Sciatic nerve (tissue), 2 donors: ENCODE results near the gene SNX2. TPM values are rescaled to one million over a fixed set of nuclear protein-coding genes. Genes with fewer than 3 reads are reported as not detected.
"Not testable (repeated sequence)": the region's sequence is repeated elsewhere in the genome, so short reads cannot be mapped to it uniquely, and the experiment has no call there.

Source experiments
- ATAC-seq: fragments of 200-7000 bp; cut with Tn5 transposase; one replicate; pipeline ENCODE4 v1.9.1; 2020; ENCODE audit warnings: mild to moderate bottlenecking, moderate library complexity
- DNase-seq: peaks from one replicate; pipeline ENCODE4 v3.0.0-alpha.2; 2020; ENCODE audit warnings: low spot score
- intact Hi-C: fragments of 100-400 bp; cut with DNase I; formaldehyde crosslinking; loops from one replicate; pipeline ENCODE4 v1.14.2; 2022
- total RNA-seq: library from RNA; stranded (reverse); fragmentation: NEBNext Ultra II Directional; extraction: Animal tissue kit (Norgen Biotek cat#: 25700); gene quantifications from one replicate; pipeline ENCODE4 v1.2.1, GENCODE V29; 2021
- donor health status: DM: no; HTN: no; CAD: no.
- donor health status: DM: no; HTN: no; CAD: no.

SNX2 gene
- total RNA-seq, 1 donor from 2014 or later = 78.2 TPM

DNA sequence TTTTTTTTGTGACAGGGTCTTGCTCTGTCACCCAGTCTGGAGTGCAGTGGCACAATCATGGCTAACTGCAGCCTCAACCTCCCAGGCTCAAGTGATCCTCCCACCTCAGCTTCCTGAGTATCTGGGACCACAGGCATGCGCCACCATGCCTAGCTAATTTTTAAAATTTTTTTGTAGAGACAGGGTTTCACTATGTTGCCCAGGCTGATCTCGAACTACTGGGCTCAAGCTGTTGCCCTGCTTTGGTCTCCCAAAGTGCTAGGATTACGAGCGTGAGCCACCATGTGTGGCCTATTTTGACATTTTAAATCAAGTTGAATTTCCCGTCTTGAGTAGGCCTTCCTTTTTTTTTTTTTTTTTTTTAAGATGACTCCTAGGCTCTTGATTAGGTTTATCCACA, 13.0 kb upstream of the SNX2 start:
- DNase-seq, ATAC-seq, intact Hi-C loops: not testable (repeated sequence)

DNA sequence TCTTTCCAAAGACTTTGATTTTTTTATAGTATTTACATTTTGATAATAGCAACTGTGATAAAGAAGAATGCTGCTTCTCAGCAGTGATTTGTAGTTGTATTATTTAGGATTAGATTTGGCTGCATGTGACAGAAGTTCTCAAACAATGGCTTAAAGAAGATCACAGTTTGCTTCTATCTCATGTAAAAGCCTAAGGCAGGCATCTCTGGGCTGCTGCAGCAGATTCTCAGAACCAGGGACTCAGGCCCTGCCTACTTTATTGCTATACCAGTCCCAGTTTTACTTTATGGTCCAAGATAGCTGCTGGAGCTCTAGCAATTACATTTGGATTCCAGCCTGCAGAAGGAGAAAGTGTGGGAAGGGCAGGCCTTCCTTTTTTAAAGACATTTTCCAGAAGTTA, 8.8 kb upstream of the SNX2 start:
- intact Hi-C loops = no loop called here
- ATAC-seq (no peak), DNase-seq (no peak)

DNA sequence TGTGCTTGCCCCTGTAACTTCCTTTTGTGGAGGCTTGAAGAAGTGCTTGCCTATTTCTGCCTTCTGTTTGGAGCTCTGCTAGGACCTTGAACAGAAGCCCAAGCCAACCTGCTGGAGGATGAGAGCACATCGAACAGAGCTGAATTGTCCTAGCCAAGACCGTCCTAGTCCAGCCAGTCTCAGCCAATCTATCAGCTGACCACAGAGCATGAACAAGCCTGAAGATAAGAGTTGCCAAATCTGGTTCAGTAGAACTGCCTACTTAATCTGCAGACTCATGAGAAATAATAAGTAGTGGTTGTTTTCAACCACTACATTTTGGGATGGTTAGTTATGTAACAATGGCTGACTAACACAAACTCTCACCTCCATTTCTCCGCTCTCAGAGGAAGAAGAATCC, 4.4 kb upstream of the SNX2 start:
- no peak for ATAC-seq
- intact Hi-C loops = no loop called here
- no peak for DNase-seq

DNA sequence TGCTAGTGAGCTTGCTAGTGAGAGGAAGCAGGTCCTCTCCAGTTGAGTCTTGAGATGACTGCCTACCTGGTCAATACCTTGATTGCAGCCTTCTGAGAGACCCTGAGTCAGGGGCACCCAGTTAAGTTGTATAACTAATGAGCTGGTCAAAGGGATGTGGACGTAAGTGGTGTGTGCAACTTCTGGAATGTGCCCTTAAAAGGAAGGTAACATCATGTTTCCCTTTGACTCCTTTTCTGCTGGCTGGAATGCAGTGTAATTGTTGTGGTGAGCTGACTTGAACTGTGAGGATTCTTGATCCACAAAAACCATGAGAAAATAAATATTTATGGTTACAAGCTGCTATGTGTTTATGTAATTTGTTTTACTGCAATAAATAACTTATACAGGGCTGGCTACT, 2.4 kb upstream of the SNX2 start:
- intact Hi-C loops = no loop called here
- no peak for ATAC-seq

DNA sequence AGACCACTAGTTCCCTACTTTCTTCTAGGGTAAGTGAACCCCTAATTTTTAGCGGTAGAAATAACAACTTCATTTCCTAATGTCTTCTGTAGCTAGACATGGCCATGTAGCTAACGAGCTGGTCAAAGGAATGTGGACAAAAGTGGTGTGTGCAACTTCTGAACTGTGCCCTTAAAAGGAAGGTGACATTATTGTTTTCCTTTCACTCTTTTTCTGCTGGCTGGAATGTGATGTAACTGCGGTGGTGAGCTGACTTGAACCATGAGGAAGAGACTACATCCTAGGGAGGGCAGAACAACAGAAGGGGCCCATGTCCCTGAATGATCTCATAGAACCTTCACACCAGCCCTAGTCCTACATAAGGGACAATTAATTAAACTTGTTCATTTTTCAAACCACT, 1.3 kb upstream of the SNX2 start:
- ATAC-seq (no peak), DNase-seq (no peak)
- intact Hi-C loops = no loop called here

More for the DNA sequence above, 2.4 kb upstream of the SNX2 start:
- DNase-seq = no peak

DNA sequence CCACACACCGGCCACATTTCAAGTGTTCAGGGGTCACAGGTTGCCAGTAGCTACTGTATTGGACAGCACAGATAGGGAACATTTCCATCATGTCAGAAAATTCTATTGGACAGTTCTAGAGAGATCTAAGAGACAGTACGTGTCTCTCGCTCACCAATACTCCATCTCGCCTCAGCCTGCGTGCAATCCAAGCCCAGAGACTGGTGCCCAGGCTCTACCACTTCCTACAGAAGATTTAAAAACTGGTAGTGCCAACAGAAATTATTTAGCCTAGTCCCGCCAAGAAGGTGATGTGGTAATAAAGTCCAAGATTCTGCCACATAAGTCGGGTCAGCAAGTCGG, 390 bp upstream of the SNX2 start:
- peak; percentile 65 for ATAC-seq
- intact Hi-C loops = no loop called here
- DNase-seq = no peak

DNA sequence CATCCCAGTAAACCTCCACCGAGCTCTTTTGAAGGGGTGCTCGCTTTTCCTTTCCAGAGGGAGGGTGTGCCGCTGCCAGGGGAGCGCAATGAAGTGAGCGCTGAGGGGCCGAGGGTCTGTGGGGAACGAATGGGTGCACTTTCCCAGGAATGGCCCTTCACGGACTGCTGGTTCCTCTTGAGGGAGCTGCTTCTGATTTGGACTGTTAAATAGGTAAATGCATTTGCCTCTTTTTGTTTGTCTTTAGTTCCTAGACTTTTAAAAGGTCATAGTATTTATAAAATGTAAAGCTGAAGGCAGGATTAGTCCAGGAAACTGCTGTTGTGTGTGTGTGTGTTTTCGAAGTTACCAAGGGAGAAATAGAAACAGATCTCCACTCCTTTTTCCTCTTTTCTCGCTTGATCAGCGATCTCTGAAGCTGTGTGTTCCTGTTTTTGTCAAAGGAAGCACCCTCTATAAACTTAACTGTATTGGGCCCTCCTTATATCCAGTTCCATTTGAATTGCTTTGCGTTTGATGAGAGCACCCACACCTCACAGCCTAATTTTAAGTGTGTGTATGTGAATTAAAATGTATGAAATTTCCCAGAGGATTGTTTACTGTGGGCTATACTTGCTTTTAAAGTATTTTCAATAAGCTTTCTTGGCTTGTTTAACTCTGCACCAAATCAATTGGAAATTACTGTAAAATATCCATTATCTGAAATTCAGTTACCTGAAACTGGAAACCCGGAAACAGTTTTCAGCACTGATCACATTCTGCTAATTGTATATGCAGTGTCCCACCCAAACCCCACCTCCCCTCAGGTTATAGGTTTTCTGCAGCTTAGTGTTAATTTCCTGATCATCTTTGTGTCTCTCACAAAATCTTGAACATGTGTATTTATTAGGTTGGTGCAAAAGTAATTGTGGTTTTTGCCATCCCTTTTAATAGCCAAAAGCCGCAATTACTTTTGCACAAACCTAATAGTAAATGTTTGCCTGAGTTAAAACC, 966 bp downstream of the SNX2 start:
- DNase-seq (no peak), ATAC-seq (peak; percentile 43)
- intact Hi-C loops = no loop called here

DNA sequence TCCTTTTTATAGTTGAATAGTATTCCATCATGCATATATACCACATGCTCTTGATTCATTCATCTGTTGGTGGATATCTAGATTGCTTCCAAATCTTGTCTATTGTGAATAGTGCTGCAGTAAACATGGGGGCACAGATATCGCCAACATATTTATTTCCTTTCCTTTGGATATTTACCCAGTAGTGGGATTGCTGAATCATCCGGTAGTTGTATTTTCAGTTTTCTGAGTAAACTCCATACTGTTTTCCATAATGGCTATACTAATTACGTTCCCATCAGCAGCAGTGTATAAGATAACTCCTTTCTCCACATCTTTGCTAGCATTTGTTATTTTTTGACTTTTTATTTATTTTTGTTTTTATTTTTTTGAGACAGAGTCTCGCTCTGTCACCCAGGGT, 3.3 kb downstream of the SNX2 start:
- no peak for ATAC-seq
- DNase-seq = no peak
- intact Hi-C loops = no loop called here

DNA sequence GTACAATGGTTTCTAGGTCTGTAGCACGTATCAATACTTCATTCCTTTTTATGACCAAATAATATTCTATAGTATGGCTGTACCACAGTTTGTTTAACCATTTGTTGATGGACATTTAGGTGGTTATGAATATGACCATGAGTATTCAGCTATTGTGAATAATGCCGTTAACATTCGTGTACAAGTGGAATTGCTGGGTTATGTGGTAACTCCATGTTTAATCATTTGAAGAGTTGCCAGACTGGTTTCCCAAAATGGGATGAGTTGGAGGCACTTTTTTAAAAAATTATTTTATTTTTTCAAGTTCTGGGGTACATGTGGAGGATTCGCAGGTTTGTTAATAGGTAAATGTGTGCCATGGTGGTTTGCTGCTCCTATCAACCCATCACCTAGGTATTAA, 4.6 kb downstream of the SNX2 start:
- intact Hi-C loops = no loop called here
- no peak for ATAC-seq
- no peak for DNase-seq

DNA sequence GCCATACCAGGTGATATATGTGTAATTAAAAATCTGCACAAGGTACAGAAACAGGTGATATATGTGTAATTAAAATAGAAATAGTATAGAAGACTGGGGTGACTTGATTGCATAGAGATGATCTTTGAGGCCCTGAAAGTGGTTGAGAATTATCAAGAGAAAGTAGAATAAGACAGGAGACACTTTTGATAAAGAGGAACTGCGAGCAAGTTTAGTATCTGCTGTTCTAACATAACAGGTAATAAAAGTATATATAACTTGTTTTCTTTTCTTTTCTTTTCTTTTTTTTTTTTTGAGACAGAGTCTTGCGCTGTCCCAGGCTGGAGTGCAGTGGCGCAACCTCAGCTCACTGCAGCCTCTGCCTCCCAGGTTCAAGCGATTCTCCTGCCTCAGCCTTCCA, 5.4 kb downstream of the SNX2 start:
- DNase-seq = no peak
- no peak for ATAC-seq
- intact Hi-C loops = no loop called here

DNA sequence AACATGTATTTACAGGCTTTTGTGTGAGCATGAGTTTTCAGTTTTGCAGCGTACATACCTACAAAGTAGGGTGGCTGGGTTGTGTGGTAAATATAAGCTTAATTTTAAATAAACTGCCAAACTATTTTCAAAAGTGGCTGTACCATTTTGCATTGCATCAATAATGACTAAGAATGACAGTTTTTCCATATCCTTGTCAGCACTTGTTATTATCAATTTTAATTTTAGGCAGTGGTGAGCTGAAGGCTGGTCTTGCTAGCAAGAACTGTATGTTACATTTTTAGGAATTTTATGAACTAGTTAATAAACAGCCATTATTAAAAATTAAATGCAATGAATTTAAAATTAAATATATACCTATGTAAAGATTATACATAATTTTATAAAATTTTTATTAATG, 6.6 kb downstream of the SNX2 start:
- intact Hi-C loops = no loop called here
- DNase-seq (no peak), ATAC-seq (no peak)

DNA sequence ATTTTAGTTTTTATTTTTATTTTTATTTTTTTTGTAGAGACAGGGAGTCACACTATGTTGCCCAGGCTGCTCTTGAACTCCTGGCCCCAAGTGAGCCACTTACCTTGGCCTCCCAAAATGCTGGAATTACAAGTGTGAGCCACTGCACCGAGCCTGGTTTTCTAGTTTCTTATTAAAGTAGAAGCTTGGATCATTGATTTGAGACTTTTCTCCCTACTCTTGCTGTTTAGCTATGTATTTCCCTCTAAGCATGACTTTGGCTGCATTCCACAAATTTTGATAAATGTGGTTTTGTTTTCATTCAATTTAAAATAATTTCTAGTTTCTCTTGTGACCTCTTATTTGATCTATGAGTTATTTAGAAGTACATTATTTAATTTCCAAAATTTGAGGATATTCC, 10.4 kb downstream of the SNX2 start:
- DNase-seq (no peak), ATAC-seq (no peak)
- intact Hi-C loops = no loop called here

DNA sequence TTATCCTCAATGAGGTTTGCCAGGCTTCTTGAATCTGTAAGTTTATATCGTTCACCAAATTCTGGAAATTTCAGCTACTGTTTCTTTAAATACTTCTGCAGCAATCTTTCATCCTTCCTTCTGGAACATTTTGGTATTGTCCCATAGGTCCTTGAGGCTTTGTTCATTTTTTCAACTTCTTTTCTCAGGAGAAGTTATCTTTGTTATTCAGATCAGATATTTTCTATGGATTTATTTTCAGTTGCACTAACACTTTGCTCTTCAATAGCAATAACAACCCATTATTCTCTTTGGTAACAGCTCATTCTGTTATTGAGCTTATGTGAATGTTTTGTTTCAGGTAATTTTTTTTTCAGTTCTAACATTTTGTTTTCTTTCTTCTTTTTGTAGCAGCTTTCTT, 13.5 kb downstream of the SNX2 start:
- DNase-seq = no peak
- ATAC-seq = no peak
- intact Hi-C loops = no loop called here

DNA sequence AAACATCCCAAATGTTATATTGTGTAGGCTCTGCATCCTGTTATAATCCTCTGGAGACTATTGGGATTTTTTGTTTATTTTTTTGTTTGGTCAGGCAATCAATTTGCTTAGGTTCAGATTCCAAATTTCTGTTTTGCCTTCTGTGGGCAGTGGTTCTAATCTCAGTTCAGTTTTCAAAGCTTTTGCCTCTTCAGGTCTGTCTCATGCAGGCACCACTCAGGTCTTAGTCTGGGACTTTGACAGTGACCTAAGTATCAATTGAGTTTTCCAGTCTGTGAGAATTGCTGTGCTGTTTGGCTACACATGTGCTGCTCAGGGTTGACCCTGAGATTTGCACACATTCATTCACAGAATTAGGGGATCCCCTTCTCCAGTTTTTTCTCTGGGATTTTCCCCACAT, 14.1 kb downstream of the SNX2 start:
- DNase-seq = no peak
- intact Hi-C loops = no loop called here
- ATAC-seq = no peak

DNA sequence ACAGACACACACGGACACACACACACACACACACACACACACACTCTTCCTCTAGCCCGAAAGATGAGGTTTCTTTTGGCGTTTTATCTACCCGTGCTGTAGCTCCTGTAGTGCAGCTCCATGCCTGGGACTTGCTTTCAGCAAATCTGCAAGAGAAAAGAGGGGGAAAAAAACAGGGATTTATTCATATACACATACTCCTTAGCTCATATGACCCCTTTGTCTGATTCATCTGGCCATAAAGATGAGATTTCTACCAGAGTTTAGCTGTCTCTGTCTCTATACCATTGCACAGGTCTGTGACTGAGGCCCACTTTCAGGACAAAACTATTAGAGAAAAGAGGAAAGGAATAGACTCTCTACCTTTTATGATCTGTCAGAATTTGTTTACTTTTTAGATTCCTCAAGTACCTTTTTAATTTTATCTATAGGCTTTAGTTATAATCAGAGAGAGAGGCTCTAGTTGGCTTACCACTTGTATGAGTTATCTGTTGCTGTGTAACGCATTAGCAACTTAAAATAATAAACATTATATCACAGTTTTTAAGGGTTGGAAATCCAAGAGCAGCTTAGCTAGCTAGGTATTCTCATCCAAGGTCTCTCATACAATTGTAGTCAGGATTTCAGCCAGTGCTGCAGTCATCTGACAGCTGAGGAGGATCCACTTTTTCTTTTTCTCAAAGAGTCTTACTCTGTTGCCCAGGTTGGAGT, 14.7 kb downstream of the SNX2 start:
- intact Hi-C loops = no loop called here
- ATAC-seq (no peak), DNase-seq (no peak)

DNA sequence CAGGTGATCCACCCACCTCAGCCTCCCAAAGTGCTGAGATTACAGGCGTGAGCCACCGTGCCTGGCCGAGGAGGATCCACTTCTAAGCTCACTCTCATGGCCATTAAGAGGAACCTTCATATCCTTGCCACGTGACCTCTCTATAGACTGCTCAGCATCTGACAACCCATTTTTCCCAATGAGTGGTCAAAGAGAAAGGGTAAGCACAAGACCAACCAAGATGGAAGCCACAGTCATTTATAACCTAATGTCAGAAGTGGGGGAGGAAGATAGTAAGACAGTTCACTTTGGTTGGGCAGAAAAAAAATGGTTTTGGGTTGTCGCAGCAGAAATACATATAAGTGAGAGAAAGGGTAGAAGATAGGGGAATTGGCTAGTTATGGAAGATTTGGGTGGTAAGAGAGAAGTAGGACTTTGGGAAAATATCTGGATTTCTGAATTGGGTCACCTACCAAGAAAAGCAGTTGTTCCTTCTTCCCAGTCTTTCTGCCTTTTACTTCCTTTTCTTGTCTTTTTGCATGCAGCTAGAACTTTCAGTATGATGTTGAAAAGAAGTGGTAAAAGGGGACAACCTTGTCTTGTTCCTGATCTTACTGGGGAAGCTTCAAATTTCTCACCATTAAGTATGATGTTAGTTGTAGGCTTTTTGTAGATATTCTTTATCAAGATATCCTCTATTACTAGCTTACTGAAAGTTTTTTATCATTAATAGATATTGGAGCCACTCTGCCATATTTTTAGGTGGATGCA, 15.6 kb downstream of the SNX2 start:
- ATAC-seq (no peak), DNase-seq (no peak)
- intact Hi-C loops = no loop called here

DNA sequence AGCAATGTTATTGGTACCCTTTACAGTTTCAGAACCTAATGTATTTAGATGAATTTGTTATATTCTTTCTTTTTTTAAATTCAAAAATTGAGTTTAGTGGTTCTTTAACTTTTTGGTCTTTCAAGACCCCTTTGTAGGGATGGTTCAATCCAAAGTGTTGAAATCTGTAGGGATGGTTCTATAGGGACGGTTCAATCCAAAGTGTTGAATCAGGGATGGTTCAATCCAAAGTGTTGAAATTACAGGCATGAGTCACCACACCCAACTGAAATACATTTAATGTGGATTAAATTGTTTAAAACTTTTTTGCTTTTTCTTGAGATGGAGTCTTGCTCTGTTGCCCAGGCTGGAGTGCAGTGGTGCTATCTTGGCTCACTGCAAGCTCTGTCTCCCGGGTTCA, 30.6 kb downstream of the SNX2 start:
- intact Hi-C loops = no loop called here
- DNase-seq (no peak), ATAC-seq (no peak)

DNA sequence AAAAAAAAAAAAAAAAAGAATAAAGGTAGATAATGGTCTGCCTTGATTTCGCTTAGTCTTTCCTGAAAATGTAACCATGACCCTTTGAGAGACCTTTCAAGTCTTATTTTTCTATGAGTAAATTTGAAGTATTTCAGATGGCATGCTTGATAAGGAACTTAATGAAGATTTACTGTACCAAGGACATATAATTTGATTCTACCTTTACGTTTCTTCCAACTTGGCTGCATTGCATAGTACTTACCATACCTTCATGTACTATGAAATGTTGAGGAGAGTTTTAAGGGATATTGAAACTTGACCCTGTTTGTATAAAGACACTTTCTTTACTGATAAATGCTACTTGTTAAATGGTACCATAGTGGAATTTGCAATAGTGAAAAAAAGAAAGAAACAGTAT, 35.5 kb downstream of the SNX2 start:
- ATAC-seq (no peak), DNase-seq (no peak)
- intact Hi-C loops = no loop called here

DNA sequence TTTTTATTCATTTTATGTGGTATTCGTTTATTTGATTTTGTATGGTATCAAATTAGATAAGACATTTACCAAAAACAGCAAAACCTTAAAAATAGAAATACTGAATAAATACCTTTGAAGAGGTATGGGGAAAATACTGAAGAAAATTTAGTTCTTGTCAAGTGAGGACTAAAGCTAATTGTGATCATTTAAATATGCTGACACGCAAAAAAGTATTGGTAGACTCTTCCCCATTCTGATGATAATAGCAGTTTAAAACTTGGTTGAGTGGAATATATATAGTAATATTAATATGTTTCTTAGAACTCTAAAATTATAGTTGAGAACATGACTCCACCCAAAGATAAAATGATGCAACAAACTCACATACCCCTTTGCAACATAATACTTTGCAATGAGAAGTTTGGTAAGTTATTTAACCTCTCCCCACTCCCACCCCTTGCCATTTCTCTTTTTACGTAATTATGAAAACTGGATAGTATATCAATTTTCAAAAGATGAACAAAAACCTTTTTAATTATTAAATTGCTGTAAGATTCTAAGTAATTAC, 40.4 kb downstream of the SNX2 start:
- intact Hi-C loops = no loop called here
- ATAC-seq (no peak), DNase-seq (no peak)

DNA sequence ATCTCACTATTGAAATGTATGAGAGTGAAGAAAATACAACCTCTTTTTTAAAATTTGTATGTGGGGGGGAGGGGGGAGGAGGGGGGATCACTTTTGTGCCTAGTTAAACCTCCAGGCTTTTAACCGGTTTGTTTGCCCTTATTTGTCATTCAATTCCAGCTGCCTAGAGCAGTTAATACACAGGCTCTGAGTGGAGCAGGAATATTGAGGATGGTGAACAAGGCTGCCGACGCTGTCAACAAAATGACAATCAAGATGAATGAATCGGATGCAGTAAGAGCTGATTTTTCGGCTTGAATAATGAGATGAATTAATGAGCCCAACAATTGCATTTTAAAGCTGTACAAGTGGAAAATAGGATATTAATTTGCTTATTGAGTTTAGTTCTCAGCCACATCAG, 41.9 kb downstream of the SNX2 start:
- DNase-seq (no peak), ATAC-seq (no peak)
- intact Hi-C loops = no loop called here
